Small intestine (tissue), 7 donors: ENCODE results near the gene BRD3OS. TPM values are rescaled to one million over a fixed set of nuclear protein-coding genes. Genes with fewer than 3 reads are reported as not detected.

Source experiments
- DNase-seq, 2 donors: peaks; one replicate each; pipeline versions ENCODE4 v3.0.0 to v3.0.0-alpha.2; 2013
- FAIRE-seq: peaks from 2 replicates; lab custom pipeline; 2012; peaks lifted over from hg19 to GRCh38; lab: Jason Lieb, UNC
- H3K27ac ChIP-seq, 3 donors: one replicate each; pipeline ENCODE4 v1.5.1; 2013; ENCODE audit warnings: low read length in 2 of 3, mild to moderate bottlenecking in 2 of 3, control low read depth in 1 of 3, inconsistent platforms in 1 of 3, low read depth in 1 of 3, moderate library complexity in 1 of 3
- H3K27me3 ChIP-seq, 3 donors: one replicate each; pipeline ENCODE4 v1.6.1; 2013; ENCODE audit warnings: low read length in 3 of 3, inconsistent platforms in 1 of 3; ENCODE audit not compliant: control insufficient read depth in 3 of 3, insufficient read depth in 3 of 3
- H3K36me3 ChIP-seq, 3 donors: one replicate each; pipeline ENCODE4 v1.6.1; 2013; ENCODE audit warnings: low read length in 3 of 3, inconsistent platforms in 1 of 3, low read depth in 1 of 3, mild to moderate bottlenecking in 1 of 3, moderate library complexity in 1 of 3; ENCODE audit not compliant: control insufficient read depth in 3 of 3, insufficient read depth in 2 of 3
- H3K4me1 ChIP-seq, 3 donors: one replicate each; pipeline ENCODE4 v1.6.1; 2013; ENCODE audit warnings: low read length in 2 of 3, inconsistent platforms in 1 of 3, low read depth in 1 of 3, mild to moderate bottlenecking in 1 of 3, moderate library complexity in 1 of 3; ENCODE audit not compliant: control insufficient read depth in 3 of 3, insufficient read depth in 2 of 3
- H3K4me3 ChIP-seq, 3 donors: one replicate each; pipeline ENCODE4 v1.5.1; 2013; ENCODE audit warnings: low read length in 3 of 3, control low read depth in 1 of 3, inconsistent platforms in 1 of 3, low read depth in 1 of 3, mild to moderate bottlenecking in 1 of 3, moderate library complexity in 1 of 3
- H3K9me3 ChIP-seq, 2 donors: one replicate each; pipeline ENCODE4 v1.6.1; 2013; ENCODE audit warnings: low read depth in 1 of 2, low read length in 1 of 2; ENCODE audit not compliant: control insufficient read depth in 2 of 2, insufficient read depth in 1 of 2
- WGBS, 3 donors: extraction: QIAGEN DNeasy Blood & Tissue Kit; methylation state at CpG; one replicate each; pipeline ENCODE4 v1.1.7; 2013; 5-methylcytosine and 5-hydroxymethylcytosine counted together
- polyA plus RNA-seq, 4 donors: library from polyadenylated mRNA; stranded (reverse) in 3 of 4; unstranded in 1 of 4; fragments of 200-250 nt in 3 of 4; fragments of 120-200 nt in 1 of 4; gene quantifications; one replicate each; pipeline versions ENCODE4 v1.2.1 to v1.2.3, GENCODE V29; 2013
- donor health status: healthy with polysubstance abuse.
- donor health status: control.
- donor health status: control.
- donor health status: Bipolar disorder and iron deficiency.
- donor health status: healthy.

BRD3OS gene
- polyA plus RNA-seq, 4 donors, result 2.0 to 7.6 (median 4.1) TPM

DNA sequence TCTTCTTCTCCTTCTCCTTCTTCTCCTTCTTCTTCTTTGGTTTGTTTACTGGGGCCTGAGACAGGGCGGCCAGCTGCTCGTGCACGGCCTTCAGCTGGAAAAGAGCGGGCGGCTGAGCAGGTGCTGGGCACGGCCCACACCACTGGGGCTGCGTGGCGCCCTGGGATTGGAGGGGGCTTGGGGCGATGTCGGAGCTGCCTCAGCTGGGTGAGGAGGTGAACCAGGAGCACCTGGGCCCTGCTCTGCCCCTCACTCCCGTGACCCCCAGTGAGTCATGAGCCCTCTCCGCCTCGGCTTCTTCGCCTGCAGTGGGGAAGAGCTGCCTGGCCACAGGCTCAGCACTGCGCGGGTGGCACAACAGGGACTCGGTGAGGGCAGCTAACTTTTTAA is 14.9 kb downstream of the BRD3OS start:
- Histone ChIP-seq H3K4me1 (no peaks in the 10 kb centered on the region), H3K36me3 (peaks cover 0 to 82% (median 9%) of the 10 kb centered on the region in 3 donors), H3K27ac (no peak overlapping the region), H3K27me3 (no peaks in the 10 kb centered on the region), H3K9me3 (no peaks in the 10 kb centered on the region), H3K4me3 (no peak overlapping the region)
- no peak for DNase-seq
- FAIRE-seq, result no peak
- 91 to 97% (median 96%) methylated on average over 17 of the region's 17 CpGs for WGBS, 3 donors

DNA sequence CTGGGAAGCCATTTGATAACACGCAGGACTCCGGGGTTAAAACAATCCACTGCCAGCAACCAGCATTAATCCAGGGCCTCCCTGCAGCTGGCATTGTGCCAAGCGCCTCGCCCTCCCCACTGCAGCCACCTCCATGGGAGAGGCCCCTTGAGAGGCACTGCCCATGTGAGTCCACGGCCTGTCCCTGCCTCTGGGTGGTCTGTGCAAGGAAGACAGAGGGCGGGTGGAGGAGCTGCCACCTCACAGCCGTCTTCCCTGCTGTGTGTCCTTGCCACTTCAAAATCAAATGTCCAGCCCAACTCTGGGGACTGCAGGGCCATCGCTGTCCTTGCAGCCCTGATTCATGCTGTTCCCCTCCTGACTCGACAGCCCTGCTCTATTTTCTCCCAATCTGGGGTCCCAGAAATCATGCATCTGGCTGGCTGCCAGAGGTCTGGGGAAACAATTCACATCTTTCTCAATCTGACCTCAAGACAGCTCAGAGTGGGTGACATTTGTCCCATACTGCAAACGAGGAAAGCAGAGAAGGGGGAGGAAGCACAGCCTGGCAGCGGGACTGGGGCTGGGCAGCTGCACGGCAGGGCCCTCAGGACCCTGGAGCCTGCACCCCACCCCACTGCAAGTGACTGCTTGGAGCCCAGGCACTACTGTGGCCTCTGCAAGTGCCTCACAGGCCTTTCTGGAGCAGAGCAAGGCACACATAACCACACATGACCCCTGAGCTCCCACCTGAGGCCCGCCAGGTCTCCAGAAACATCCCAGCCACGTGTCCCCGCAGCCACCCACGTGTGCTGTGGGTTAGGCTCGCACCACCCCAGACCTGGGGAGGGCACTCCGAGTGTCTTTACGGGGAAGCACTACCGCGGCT is 15.7 kb downstream of the BRD3OS start:
- H3K36me3 ChIP-seq, result peaks cover 4 to 82% (median 9%) of the 10 kb centered on the region in 3 donors
- no peaks in the 10 kb centered on the region for H3K9me3 ChIP-seq
- no peak overlapping the region for H3K4me3 ChIP-seq
- H3K27me3 ChIP-seq, result no peaks in the 10 kb centered on the region
- FAIRE-seq, result no peak
- 55 to 70% (median 57%) methylated on average over 16 to 21 of the region's 21 CpGs for WGBS, 3 donors
- no peak overlapping the region for H3K27ac ChIP-seq
- H3K4me1 ChIP-seq, result no peaks in the 10 kb centered on the region
- peak in 1 of 2 donors; percentile 27 for DNase-seq

DNA sequence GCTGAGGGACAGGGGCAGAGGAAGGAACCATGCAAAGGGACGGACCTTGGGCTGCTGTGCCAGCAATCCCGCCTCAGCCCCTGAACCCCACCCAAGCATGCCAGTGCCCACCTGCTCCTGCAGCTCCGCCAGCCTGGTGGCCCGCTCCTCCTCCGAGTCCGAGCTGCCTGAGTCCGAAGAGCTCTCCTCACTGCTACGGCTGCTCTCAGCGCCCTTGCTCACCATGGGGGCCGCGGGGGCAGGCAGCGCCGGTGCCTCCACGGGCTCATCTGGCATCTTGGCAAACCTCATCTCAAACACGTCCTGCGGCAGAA is 16.3 kb downstream of the BRD3OS start:
- FAIRE-seq, result no peak
- H3K27ac ChIP-seq, result no peak overlapping the region
- H3K4me1 ChIP-seq, result no peaks in the 10 kb centered on the region
- no peaks in the 10 kb centered on the region for H3K9me3 ChIP-seq
- DNase-seq, result no peak
- no peaks in the 10 kb centered on the region for H3K27me3 ChIP-seq
- H3K4me3 ChIP-seq, result no peak overlapping the region
- peaks cover 9 to 82% (median 10%) of the 10 kb centered on the region in 3 donors for H3K36me3 ChIP-seq
- 91 to 96% (median 93%) methylated on average over 16 of the region's 16 CpGs for WGBS, 3 donors

DNA sequence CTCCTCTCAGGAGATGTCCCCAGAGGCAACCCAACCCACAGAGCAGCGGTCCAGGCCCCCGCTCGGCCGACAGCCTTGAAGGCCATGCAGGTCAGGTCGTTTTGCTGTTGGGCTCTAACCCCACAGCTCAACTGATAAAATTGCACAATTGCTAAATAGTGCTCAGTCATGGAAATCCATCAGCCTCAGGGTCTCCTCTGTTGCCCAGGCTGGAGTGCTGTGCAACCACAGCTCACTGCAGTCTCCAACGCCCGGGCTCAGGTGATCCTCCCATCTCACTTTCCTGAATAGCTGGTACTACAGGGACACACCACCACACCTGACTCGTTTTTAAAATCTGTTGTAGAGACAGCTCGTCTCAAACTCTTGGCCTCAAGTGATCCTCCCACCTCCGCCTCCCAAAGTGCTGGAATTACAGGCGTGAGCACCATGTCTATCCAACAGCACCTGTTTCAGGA is 18.3 kb downstream of the BRD3OS start:
- FAIRE-seq, result no peak
- WGBS, 3 donors, result 82 to 87% (median 82%) methylated on average over 11 of the region's 11 CpGs
- peaks cover 9 to 93% (median 13%) of the 10 kb centered on the region in 3 donors for H3K36me3 ChIP-seq

DNA sequence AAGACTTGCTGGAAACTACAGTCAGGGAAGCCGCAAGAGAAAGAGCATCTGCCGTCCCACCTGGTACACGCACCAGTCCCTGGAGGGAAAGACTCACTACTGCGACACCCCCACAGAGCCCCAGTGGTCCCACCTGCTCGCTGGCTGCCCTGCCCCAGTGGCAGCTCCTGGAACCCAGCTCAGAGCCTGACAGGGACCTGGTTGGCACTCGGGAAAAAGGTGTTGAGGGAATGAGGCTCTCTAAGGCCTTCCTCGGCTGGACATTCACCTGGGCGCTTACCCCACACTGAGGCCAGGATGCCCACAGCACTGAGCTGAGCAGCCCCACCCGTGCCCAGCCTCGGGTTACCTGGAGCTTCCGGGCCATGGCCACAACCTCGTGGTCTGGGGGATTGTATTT is 19.7 kb downstream of the BRD3OS start:
- 81 to 89% (median 83%) methylated on average over 12 of the region's 12 CpGs for WGBS, 3 donors
- Histone ChIP-seq H3K36me3 (peaks cover 8 to 95% (median 17%) of the 10 kb centered on the region in 3 donors), H3K4me3 (no peak overlapping the region), H3K27ac (no peak overlapping the region), H3K4me1 (peaks cover 0 to 4% (median 4%) of the 10 kb centered on the region in 3 donors), H3K27me3 (no peaks in the 10 kb centered on the region), H3K9me3 (no peaks in the 10 kb centered on the region)
- no peak for FAIRE-seq
- DNase-seq, result no peak

More for the DNA sequence above, 18.3 kb downstream of the BRD3OS start:
- H3K4me3 ChIP-seq, result no peak overlapping the region
- no peaks in the 10 kb centered on the region for H3K4me1 ChIP-seq
- no peaks in the 10 kb centered on the region for H3K27me3 ChIP-seq
- DNase-seq, result no peak
- H3K27ac ChIP-seq, result no peak overlapping the region
- H3K9me3 ChIP-seq, result no peaks in the 10 kb centered on the region

DNA sequence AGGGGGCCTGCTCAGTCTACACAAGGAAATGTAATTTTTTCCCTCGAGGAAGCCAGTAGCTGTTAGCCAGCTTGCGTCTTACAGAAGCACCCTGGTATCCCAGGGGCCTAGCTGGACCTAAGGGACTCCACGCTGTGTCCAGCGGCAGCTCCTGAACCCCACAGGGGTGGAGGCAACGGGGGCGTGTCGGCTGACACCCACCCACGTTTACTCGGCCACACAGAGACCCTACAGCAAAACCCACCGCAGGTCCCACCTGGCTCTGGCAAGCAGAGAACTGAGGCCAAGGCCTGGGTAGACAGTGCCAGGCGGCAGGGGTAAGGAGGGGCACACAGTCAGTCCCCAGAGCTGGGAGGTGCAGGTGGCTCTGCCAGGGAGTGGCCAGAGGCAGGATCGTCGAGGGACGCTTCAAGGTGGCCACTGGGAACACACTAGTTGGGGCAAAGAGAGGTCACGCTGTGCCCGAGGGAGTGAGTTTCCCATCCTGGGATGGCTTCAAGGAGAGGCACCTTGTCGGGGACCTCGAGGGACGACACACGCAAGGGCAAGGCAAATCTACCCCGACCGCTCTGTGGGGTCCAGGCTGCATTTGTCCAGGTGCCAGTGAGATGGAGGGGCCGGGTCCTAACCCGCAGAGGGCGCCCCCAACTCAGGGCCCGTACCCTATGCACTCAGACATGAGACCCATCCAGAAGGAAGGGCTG is 20.7 kb downstream of the BRD3OS start:
- no peak for DNase-seq
- H3K27ac ChIP-seq, result no peak overlapping the region
- H3K9me3 ChIP-seq, result no peaks in the 10 kb centered on the region
- H3K27me3 ChIP-seq, result no peaks in the 10 kb centered on the region
- no peak for FAIRE-seq
- H3K4me3 ChIP-seq, result no peak overlapping the region
- WGBS, 3 donors, result 79 to 86% (median 82%) methylated on average over 26 of the region's 26 CpGs
- H3K4me1 ChIP-seq, result peaks cover 0 to 13% (median 7%) of the 10 kb centered on the region in 3 donors
- peaks cover 9 to 96% (median 17%) of the 10 kb centered on the region in 3 donors for H3K36me3 ChIP-seq

DNA sequence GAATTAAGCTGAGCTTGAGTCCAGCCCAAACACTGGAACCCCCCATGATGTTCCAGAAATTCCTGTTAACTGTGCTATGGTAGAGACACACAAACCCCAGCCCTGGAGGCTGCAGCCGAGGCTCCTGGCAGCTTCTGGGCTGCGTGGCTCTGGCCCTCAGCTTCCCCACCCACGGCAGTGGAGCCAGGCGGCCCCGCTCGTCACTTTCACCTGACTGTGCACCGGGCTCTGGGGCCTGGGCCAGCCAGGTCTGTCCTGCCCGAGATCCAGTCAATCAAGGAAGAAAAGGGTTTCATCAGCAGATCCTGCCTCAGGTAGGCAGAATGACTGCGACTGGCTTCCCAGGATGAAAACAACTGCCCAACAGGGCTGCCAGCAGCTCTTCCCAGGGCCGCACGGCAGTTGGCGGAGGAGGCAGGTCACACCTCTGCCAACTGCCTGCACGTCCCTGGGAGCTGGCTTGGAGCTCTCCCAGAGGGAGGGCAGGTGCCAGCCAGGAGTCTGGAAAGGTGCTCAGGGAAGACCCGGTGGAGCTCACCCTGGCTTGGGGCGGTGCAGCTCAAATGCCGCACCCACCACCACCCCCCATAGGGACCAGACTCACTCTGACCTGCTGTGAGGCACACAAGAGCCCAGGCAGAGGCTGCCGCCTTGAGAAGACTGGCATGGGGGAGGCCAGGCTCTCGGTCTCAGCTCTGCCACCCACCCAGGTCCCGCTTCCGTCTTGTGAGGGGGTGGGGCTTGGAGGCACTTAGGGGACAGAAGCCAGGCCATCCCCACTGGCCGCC is 21.8 kb downstream of the BRD3OS start:
- H3K4me3 ChIP-seq, result no peak overlapping the region
- no peaks in the 10 kb centered on the region for H3K9me3 ChIP-seq
- DNase-seq (no peak), FAIRE-seq (no peak)
- H3K4me1 ChIP-seq, result peaks cover 0 to 20% (median 7%) of the 10 kb centered on the region in 3 donors
- no peaks in the 10 kb centered on the region for H3K27me3 ChIP-seq
- WGBS, 3 donors, result 90% methylated on average over 20 to 21 of the region's 21 CpGs
- H3K36me3 ChIP-seq, result peaks cover 2 to 93% (median 17%) of the 10 kb centered on the region in 3 donors
- H3K27ac ChIP-seq, result no peak overlapping the region
